LoVo (cell line): ENCODE measurements around the gene GUCY2C.
A peak's percentile ranks its signal among the peaks of the same experiment; 100 is the strongest.
"Not testable (repeated sequence)": the region's sequence is repeated elsewhere in the genome, so short reads cannot be mapped to it uniquely, and the experiment has no call there.

Source experiments
- DNase-seq: peaks from one replicate; pipeline ENCODE4 v3.0.0-alpha.2; 2016; ENCODE audit warnings: low spot score

GUCY2C gene

GRCh38 chr12:14696265-14696741 is at the start of gene GUCY2C:
Gene GUCY2C, minus strand, starts transcription at chr12:14696599. Its CDS starts 151 bp downstream, at chr12:14696448.
- DNase-seq = peak; percentile 33

- no peak for DNase-seq
Measured at GRCh38 chr12:14743061-14743460, 46.7 kb upstream of the GUCY2C start.

GRCh38 chr12:14741942-14742341 is 45.5 kb upstream of the GUCY2C start:
- no peak for DNase-seq

- DNase-seq = no peak
Measured at GRCh38 chr12:14741153-14741552, 44.8 kb upstream of the GUCY2C start.

- DNase-seq = not testable (repeated sequence)
Measured at GRCh38 chr12:14736441-14736840, 40.0 kb upstream of the GUCY2C start.

GRCh38 chr12:14731821-14732220 is 35.4 kb upstream of the GUCY2C start:
- DNase-seq = no peak

- DNase-seq = no peak
Measured at GRCh38 chr12:14729586-14729985, 33.2 kb upstream of the GUCY2C start.

GRCh38 chr12:14723763-14724162 is 27.4 kb upstream of the GUCY2C start:
- DNase-seq = peak; percentile 37

- DNase-seq = peak; percentile 53
Measured at GRCh38 chr12:14716848-14717444, 20.5 kb upstream of the GUCY2C start.

GRCh38 chr12:14714437-14714836 is 18.0 kb upstream of the GUCY2C start:
- DNase-seq = no peak

- peak; percentile 33 for DNase-seq
Measured at GRCh38 chr12:14710632-14711320, 14.4 kb upstream of the GUCY2C start.

GRCh38 chr12:14701809-14702568 is 5.6 kb upstream of the GUCY2C start:
- DNase-seq = no peak

GRCh38 chr12:14700935-14701334 is 4.5 kb upstream of the GUCY2C start:
- no peak for DNase-seq

GRCh38 chr12:14699923-14700322 is 3.5 kb upstream of the GUCY2C start:
- DNase-seq = no peak

GRCh38 chr12:14698555-14698954 is 2.2 kb upstream of the GUCY2C start:
- DNase-seq = no peak

- no peak for DNase-seq
Measured at GRCh38 chr12:14695715-14696141, 671 bp downstream of the GUCY2C start.

GRCh38 chr12:14694970-14695369 is 1.4 kb downstream of the GUCY2C start:
- no peak for DNase-seq

- no peak for DNase-seq
Measured at GRCh38 chr12:14694145-14694714, 2.2 kb downstream of the GUCY2C start.

GRCh38 chr12:14693116-14693515 is 3.3 kb downstream of the GUCY2C start:
- no peak for DNase-seq

- DNase-seq = no peak
Measured at GRCh38 chr12:14691560-14691959, 4.8 kb downstream of the GUCY2C start.

GRCh38 chr12:14689996-14690395 is 6.4 kb downstream of the GUCY2C start:
- no peak for DNase-seq

GRCh38 chr12:14689144-14689543 is 7.3 kb downstream of the GUCY2C start:
- DNase-seq = no peak

- DNase-seq = not testable (repeated sequence)
Measured at GRCh38 chr12:14682231-14682630, 14.2 kb downstream of the GUCY2C start.
